ENCODE measurements around the gene GLCCI1.

Gene GLCCI1

GRCh38 chr7:8111282-8111960 is 142.8 kb downstream of the GLCCI1 start:
- H3K27ac ChIP-seq (ENCODE audit: low read length) = no peak overlapping the region
- H3K4me1 ChIP-seq (ENCODE audit: control insufficient read depth, low read depth, low read length) = peaks cover 27% of the 10 kb centered on the region
- H3K27me3 ChIP-seq (ENCODE audit: control insufficient read depth, insufficient read depth, low read length) = no peaks in the 10 kb centered on the region
- no peak overlapping the region for H3K4me3 ChIP-seq (ENCODE audit: low read length)
- H3K9me3 ChIP-seq (ENCODE audit: control insufficient read depth, low read depth, low read length) = no peaks in the 10 kb centered on the region
- H3K36me3 ChIP-seq (ENCODE audit: control insufficient read depth, low read depth, low read length) = no peaks in the 10 kb centered on the region
- H3K9ac ChIP-seq (ENCODE audit: low read length) = no peak overlapping the region

- no peak overlapping the region for H3K9ac ChIP-seq (ENCODE audit: low read length)
- no peak overlapping the region for H3K4me3 ChIP-seq (ENCODE audit: low read length)
- no peaks in the 10 kb centered on the region for H3K9me3 ChIP-seq (ENCODE audit: control insufficient read depth, low read depth, low read length)
- no peak overlapping the region for H3K27ac ChIP-seq (ENCODE audit: low read length)
- no peaks in the 10 kb centered on the region for H3K27me3 ChIP-seq (ENCODE audit: control insufficient read depth, insufficient read depth, low read length)
- no peaks in the 10 kb centered on the region for H3K36me3 ChIP-seq (ENCODE audit: control insufficient read depth, low read depth, low read length)
- H3K4me1 ChIP-seq (ENCODE audit: control insufficient read depth, low read depth, low read length) = peaks cover 27% of the 10 kb centered on the region
Observed at GRCh38 chr7:8112685-8113084, 144.1 kb downstream of the GLCCI1 start.

- H3K27ac ChIP-seq (ENCODE audit: low read length) = no peak overlapping the region
- no peak overlapping the region for H3K4me3 ChIP-seq (ENCODE audit: low read length)
- no peaks in the 10 kb centered on the region for H3K27me3 ChIP-seq (ENCODE audit: control insufficient read depth, insufficient read depth, low read length)
- no peaks in the 10 kb centered on the region for H3K36me3 ChIP-seq (ENCODE audit: control insufficient read depth, low read depth, low read length)
- no peak overlapping the region for H3K9ac ChIP-seq (ENCODE audit: low read length)
- peaks cover 28% of the 10 kb centered on the region for H3K4me1 ChIP-seq (ENCODE audit: control insufficient read depth, low read depth, low read length)
- no peaks in the 10 kb centered on the region for H3K9me3 ChIP-seq (ENCODE audit: control insufficient read depth, low read depth, low read length)
Observed at GRCh38 chr7:8113184-8113583, 144.6 kb downstream of the GLCCI1 start.

- peaks cover 36% of the 10 kb centered on the region for H3K4me1 ChIP-seq (ENCODE audit: control insufficient read depth, low read depth, low read length)
- H3K27ac ChIP-seq (ENCODE audit: low read length) = no peak overlapping the region
- H3K36me3 ChIP-seq (ENCODE audit: control insufficient read depth, low read depth, low read length) = no peaks in the 10 kb centered on the region
- no peak overlapping the region for H3K4me3 ChIP-seq (ENCODE audit: low read length)
- no peaks in the 10 kb centered on the region for H3K9me3 ChIP-seq (ENCODE audit: control insufficient read depth, low read depth, low read length)
- no peaks in the 10 kb centered on the region for H3K27me3 ChIP-seq (ENCODE audit: control insufficient read depth, insufficient read depth, low read length)
- no peak overlapping the region for H3K9ac ChIP-seq (ENCODE audit: low read length)
Observed at GRCh38 chr7:8114175-8114574, 145.6 kb downstream of the GLCCI1 start.

GRCh38 chr7:8115547-8116402 is 147.2 kb downstream of the GLCCI1 start:
- H3K9me3 ChIP-seq (ENCODE audit: control insufficient read depth, low read depth, low read length) = no peaks in the 10 kb centered on the region
- H3K27ac ChIP-seq (ENCODE audit: low read length) = no peak overlapping the region
- peaks cover 27% of the 10 kb centered on the region for H3K4me1 ChIP-seq (ENCODE audit: control insufficient read depth, low read depth, low read length)
- no peaks in the 10 kb centered on the region for H3K27me3 ChIP-seq (ENCODE audit: control insufficient read depth, insufficient read depth, low read length)
- H3K36me3 ChIP-seq (ENCODE audit: control insufficient read depth, low read depth, low read length) = no peaks in the 10 kb centered on the region
- no peak overlapping the region for H3K4me3 ChIP-seq (ENCODE audit: low read length)
- H3K9ac ChIP-seq (ENCODE audit: low read length) = no peak overlapping the region

- Histone ChIP-seq H3K27me3 (ENCODE audit: control insufficient read depth, insufficient read depth, low read length) (no peaks in the 10 kb centered on the region), H3K27ac (ENCODE audit: low read length) (no peak overlapping the region), H3K36me3 (ENCODE audit: control insufficient read depth, low read depth, low read length) (no peaks in the 10 kb centered on the region), H3K9ac (ENCODE audit: low read length) (no peak overlapping the region), H3K9me3 (ENCODE audit: control insufficient read depth, low read depth, low read length) (no peaks in the 10 kb centered on the region), H3K4me1 (ENCODE audit: control insufficient read depth, low read depth, low read length) (peaks cover 12% of the 10 kb centered on the region), H3K4me3 (ENCODE audit: low read length) (no peak overlapping the region)
Observed at GRCh38 chr7:8117195-8117594, 148.6 kb downstream of the GLCCI1 start.

- Histone ChIP-seq H3K4me3 (ENCODE audit: low read length) (no peak overlapping the region), H3K36me3 (ENCODE audit: control insufficient read depth, low read depth, low read length) (no peaks in the 10 kb centered on the region), H3K9ac (ENCODE audit: low read length) (no peak overlapping the region), H3K27ac (ENCODE audit: low read length) (no peak overlapping the region), H3K4me1 (ENCODE audit: control insufficient read depth, low read depth, low read length) (peaks cover 12% of the 10 kb centered on the region), H3K27me3 (ENCODE audit: control insufficient read depth, insufficient read depth, low read length) (no peaks in the 10 kb centered on the region), H3K9me3 (ENCODE audit: control insufficient read depth, low read depth, low read length) (no peaks in the 10 kb centered on the region)
Observed at GRCh38 chr7:8119262-8119661, 150.7 kb downstream of the GLCCI1 start.

GRCh38 chr7:8120390-8121058 is 151.9 kb downstream of the GLCCI1 start:
- no peaks in the 10 kb centered on the region for H3K9me3 ChIP-seq (ENCODE audit: control insufficient read depth, low read depth, low read length)
- no peak overlapping the region for H3K27ac ChIP-seq (ENCODE audit: low read length)
- H3K36me3 ChIP-seq (ENCODE audit: control insufficient read depth, low read depth, low read length) = no peaks in the 10 kb centered on the region
- peaks cover 12% of the 10 kb centered on the region for H3K4me1 ChIP-seq (ENCODE audit: control insufficient read depth, low read depth, low read length)
- H3K4me3 ChIP-seq (ENCODE audit: low read length) = no peak overlapping the region
- no peaks in the 10 kb centered on the region for H3K27me3 ChIP-seq (ENCODE audit: control insufficient read depth, insufficient read depth, low read length)
- H3K9ac ChIP-seq (ENCODE audit: low read length) = no peak overlapping the region

GRCh38 chr7:8121243-8121642 is 152.6 kb downstream of the GLCCI1 start:
- no peak overlapping the region for H3K9ac ChIP-seq (ENCODE audit: low read length)
- no peaks in the 10 kb centered on the region for H3K27me3 ChIP-seq (ENCODE audit: control insufficient read depth, insufficient read depth, low read length)

GRCh38 chr7:8125680-8126444 is 157.3 kb downstream of the GLCCI1 start:
- no peak overlapping the region for H3K27ac ChIP-seq (ENCODE audit: low read length)
- no peak overlapping the region for H3K4me3 ChIP-seq (ENCODE audit: low read length)
- no peak overlapping the region for H3K9ac ChIP-seq (ENCODE audit: low read length)
- H3K9me3 ChIP-seq (ENCODE audit: control insufficient read depth, low read depth, low read length) = no peaks in the 10 kb centered on the region
- H3K4me1 ChIP-seq (ENCODE audit: control insufficient read depth, low read depth, low read length) = no peaks in the 10 kb centered on the region
- H3K27me3 ChIP-seq (ENCODE audit: control insufficient read depth, insufficient read depth, low read length) = no peaks in the 10 kb centered on the region
- H3K36me3 ChIP-seq (ENCODE audit: control insufficient read depth, low read depth, low read length) = no peaks in the 10 kb centered on the region

More at GRCh38 chr7:8121243-8121642, 152.6 kb downstream of the GLCCI1 start:
- Histone ChIP-seq H3K36me3 (ENCODE audit: control insufficient read depth, low read depth, low read length) (no peaks in the 10 kb centered on the region), H3K4me1 (ENCODE audit: control insufficient read depth, low read depth, low read length) (peaks cover 12% of the 10 kb centered on the region), H3K9me3 (ENCODE audit: control insufficient read depth, low read depth, low read length) (no peaks in the 10 kb centered on the region), H3K27ac (ENCODE audit: low read length) (no peak overlapping the region), H3K4me3 (ENCODE audit: low read length) (no peak overlapping the region)

- no peaks in the 10 kb centered on the region for H3K4me1 ChIP-seq (ENCODE audit: control insufficient read depth, low read depth, low read length)
- H3K27ac ChIP-seq (ENCODE audit: low read length) = no peak overlapping the region
- no peak overlapping the region for H3K9ac ChIP-seq (ENCODE audit: low read length)
- no peaks in the 10 kb centered on the region for H3K36me3 ChIP-seq (ENCODE audit: control insufficient read depth, low read depth, low read length)
- H3K9me3 ChIP-seq (ENCODE audit: control insufficient read depth, low read depth, low read length) = no peaks in the 10 kb centered on the region
- H3K4me3 ChIP-seq (ENCODE audit: low read length) = no peak overlapping the region
- no peaks in the 10 kb centered on the region for H3K27me3 ChIP-seq (ENCODE audit: control insufficient read depth, insufficient read depth, low read length)
Observed at GRCh38 chr7:8126601-8127167, 158.1 kb downstream of the GLCCI1 start.
